Measurements from ENCODE around the gene WLS.
"Not testable (repeated sequence)": the region's sequence is repeated elsewhere in the genome, so short reads cannot be mapped to it uniquely, and the experiment has no call there.

Gene WLS

DNA sequence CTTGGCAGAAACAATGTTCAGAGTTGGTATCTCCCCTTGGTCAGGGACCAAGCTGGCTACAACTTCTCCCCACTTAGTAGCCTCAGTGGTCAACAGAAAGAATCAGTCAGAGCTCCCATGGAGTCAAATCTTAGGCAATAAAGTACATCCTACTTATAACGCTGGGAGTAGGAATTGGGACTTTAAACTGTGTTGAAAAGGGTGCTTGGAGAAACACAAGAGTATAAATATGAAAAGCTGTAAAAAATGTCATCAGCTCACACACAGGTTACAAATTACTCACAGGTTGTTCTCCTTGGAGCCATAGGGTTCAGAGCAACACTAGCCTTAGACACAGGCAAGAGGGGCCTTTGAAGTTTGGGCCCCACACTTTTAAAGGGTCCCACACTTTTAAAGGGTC is 67.4 kb downstream of the WLS start:
- DNase-seq (ENCODE audit: low spot score), result no peak

DNA sequence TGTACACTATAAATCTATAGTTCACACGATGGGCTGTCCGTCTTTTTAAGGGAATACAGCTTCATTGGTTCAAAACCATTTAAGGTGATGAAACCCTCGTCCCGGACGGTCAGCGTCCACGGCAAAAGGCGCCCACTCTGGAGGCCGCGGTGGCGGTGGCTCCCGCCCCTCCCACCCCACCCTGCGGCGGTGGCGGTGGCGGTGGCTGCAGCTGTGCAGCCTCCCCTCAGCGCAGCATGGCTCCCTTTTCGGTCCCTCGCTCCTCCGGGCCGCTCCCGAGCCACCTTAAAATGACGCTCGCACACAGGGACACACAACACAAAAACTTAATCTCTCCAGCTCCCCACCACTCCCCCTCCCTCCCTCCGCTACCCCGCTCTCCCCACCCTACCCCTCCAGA is 69.1 kb downstream of the WLS start:
- no peak for DNase-seq (ENCODE audit: low spot score)

- DNase-seq (ENCODE audit: low spot score), result no peak
These were observed 69.6 kb downstream of the WLS start for GRCh38 chr1:68162761-68163160.

- not testable (repeated sequence) for DNase-seq (ENCODE audit: low spot score)
These were observed 70.7 kb downstream of the WLS start for GRCh38 chr1:68161672-68162071.

DNA sequence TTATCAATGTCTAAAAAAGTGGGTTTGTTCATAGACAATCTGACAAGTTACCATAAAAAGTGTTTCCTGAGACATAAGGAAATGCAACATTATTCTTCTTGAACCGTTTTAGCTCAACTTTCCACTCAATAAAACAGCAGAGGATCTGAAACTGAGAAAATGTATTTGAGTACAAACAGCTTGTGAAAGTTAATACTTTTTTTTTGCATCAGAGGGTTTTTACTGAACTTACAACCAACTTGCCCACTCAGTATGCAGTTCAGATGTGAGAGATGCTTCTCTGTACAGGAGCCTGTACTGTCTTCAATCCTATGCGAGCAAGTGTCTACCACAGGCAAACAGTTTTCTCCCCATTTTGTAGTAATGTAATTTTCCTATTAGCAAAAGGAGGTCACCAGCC is 71.4 kb downstream of the WLS start:
- not testable (repeated sequence) for DNase-seq (ENCODE audit: low spot score)

DNA sequence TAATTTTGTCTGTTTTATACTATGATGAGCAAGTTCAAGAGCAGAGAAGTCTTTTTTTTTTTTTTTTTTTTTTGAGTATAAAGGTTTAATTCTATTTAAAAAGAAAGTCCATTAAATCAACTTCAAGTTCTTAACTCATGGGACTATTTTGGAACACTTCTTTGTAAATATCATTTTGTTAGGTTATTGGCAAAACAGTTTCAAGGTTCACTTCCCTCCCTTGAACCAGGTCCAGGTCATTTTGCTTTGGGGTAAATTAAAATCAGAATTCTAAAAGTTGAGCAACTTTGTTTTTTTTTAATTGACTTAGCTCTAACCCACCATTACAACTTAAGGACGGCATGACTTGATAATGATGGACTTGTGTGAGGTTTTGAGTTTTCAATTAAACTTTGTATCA is 72.3 kb downstream of the WLS start:
- DNase-seq (ENCODE audit: low spot score), result no peak

DNA sequence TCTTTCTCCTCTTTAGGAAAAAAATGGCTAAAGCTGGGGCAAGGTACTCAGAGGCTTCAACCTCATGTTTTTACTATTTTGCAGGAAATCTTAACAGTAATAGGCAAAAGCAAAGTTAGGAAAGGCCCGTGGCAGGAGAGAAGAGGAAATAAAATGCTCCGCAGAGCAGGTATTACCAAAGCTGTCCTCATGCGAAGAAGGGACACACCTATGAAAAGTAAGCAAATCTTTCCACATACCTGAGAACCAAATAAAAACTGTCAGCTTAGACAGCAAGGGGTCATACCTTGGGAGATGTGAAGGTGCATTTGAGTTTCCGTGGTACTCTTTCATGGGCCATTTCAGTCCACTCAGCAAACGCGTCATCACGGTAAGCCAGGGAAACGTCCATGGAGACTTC is 73.5 kb downstream of the WLS start:
- no peak for DNase-seq (ENCODE audit: low spot score)

DNA sequence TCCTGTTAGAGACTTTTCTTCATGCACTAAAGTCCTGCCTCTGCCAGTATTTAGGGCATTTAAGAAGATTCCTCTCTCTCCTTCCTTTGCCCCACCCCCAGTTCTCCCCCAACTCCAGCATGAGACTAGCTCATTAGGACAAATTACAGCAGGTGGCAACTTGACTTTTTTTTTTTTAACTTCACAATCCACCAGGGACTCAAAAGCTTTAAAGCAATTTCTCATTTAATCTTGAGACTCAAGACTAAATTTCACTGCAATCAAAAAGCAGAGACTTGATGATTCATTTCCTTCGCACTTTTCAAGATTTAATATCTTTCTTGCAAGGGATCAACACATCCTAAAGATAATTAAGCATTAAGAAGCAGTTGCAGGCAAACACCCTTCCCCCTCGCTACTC is 74.9 kb downstream of the WLS start:
- no peak for DNase-seq (ENCODE audit: low spot score)

GRCh38 chr1:68151690-68152089 is 80.6 kb downstream of the WLS start:
- DNase-seq (ENCODE audit: low spot score), result no peak

- DNase-seq (ENCODE audit: low spot score), result no peak
These were observed 82.4 kb downstream of the WLS start for GRCh38 chr1:68149907-68150306.

DNA sequence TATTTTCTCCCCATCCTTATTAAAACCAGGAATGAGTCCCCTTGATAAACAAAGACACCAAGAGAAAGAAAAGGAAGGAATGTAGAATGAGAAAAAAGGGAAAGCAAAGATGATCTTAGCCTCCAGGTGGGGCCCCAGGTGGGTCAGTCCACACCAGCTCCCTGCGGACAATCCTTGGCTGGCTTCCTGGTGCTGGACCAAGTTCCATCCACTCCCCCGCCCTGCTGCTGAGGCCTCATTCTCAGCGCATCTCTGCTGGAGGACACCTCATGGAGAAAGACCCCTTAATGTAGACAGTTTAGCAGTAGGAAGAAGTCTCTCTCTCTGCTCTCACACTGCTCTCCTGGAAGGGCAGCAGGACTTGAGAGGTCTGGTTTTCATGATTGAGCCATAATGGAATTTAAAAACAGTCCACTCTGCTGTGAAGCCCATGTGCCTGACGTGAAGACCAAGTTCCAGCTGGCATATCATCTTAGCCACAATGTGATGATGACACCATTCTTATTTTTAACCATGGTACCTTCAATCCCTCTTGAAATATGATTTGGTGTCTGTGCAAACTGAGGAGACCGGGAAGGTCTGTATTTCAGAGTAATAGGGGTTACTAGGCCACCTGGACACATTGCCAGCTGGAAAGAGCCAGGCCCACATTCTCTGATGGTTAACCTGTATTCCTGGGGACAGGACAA is 83.1 kb downstream of the WLS start:
- no peak for DNase-seq (ENCODE audit: low spot score)

- DNase-seq (ENCODE audit: low spot score), result no peak
These were observed 83.7 kb downstream of the WLS start for GRCh38 chr1:68148631-68149030.

GRCh38 chr1:68147534-68148171 is 84.7 kb downstream of the WLS start:
- no peak for DNase-seq (ENCODE audit: low spot score)

- DNase-seq (ENCODE audit: low spot score), result no peak
These were observed 86.8 kb downstream of the WLS start for GRCh38 chr1:68145418-68146126.

- DNase-seq (ENCODE audit: low spot score), result no peak
These were observed 87.5 kb downstream of the WLS start for GRCh38 chr1:68144856-68145255.

DNA sequence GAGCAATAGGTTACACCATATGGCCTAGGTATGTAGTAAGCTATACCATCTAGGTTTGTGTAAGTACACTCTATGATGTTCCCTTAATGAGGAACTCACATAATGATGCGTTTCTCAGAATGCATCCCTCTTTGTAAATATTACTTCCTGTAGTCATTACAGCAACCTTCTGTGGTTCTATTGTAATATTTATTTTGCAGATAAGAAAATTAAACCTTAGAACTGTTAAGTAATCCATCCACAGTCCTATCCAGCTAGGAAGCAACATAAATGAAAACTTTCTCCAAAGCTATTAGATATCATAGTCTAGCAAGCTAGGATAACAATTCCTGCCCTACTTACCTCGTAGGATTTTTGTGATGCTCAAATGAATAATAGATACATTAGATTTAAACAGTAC is 88.7 kb downstream of the WLS start:
- DNase-seq (ENCODE audit: low spot score), result no peak

- DNase-seq (ENCODE audit: low spot score), result no peak
These were observed 89.9 kb downstream of the WLS start for GRCh38 chr1:68142461-68142860.

GRCh38 chr1:68142036-68142435 is 90.3 kb downstream of the WLS start:
- DNase-seq (ENCODE audit: low spot score), result no peak

DNA sequence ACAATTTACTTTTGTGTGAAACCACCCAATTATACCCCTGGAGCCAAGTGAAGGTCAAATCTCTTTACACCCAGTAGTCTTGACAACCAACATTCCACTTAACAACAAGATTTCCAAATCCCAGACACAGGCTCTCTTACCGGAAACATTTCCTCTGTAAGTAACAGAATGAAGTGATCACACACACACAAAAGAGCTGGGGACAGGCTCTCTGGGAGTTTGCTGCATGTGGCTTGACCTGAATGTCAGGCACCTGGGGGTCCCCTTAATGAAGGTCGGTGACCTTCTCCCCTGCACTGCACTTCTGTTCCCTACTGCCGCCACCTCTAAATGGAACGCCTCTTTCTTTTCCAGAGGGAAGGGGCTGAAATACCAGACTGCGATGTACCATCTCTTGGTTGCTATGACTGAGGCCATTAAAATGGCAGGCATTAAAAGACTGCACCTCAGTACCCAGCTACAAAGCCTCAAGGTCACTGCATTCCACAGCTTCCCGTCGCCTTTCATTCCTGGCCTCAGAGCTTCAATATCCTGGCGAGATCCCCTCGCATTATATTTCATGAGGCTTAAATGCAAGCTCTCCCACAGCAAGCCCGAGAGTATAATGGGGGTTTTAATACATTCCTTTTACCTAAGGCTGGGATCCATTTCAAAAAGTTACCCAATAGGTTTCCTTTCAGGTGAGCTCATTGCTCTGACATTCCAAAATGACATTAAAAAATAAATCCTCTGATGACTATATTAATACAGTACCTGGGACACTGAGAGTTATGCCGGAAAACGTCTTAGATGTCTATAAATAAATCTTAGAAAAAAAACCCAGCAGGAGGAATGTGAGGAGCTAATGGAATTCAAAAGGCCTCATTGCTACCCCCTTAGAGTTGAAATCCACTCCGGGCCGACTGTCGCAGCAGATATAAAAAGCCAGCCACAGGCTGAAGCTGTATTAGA is 91.0 kb downstream of the WLS start:
- DNase-seq (ENCODE audit: low spot score), result peak; percentile 24

DNA sequence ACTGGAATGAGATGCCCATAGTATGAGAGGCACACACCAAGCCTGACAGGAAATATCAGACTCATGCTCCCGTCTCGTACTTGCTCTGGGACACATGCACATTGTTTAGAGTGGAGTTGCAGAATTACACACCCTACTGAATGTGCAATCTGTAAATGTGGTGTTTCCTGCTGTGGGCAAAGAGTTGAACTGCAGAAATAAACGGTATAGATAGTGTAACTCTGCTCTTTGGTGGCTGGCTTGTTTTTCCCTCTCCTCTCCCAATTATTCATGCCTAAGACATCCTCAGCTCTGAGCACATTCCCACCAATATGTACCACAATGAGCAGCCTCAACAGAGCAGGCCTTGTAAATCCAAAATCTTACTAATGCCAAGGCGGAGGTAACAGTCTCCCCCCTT is 91.8 kb downstream of the WLS start:
- no peak for DNase-seq (ENCODE audit: low spot score)

DNA sequence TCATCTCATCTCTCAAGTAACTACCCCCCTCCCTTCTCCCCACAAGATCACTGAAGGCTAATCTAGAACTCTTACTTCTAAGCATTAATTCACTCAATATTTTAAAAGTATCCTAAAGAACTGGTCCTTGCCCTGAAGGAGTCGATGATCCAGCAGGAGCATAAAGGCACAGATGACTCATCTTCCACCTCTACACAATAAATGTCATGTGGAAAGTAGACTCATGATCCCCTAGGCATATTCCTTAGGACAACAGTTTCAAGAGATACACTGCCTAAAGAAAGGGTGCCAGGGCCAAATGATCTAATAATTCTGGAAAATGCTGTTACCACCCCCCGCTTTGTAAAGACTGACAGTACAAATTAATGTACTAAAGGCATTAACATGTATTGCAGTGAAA is 96.1 kb downstream of the WLS start:
- DNase-seq (ENCODE audit: low spot score), result no peak

DNA sequence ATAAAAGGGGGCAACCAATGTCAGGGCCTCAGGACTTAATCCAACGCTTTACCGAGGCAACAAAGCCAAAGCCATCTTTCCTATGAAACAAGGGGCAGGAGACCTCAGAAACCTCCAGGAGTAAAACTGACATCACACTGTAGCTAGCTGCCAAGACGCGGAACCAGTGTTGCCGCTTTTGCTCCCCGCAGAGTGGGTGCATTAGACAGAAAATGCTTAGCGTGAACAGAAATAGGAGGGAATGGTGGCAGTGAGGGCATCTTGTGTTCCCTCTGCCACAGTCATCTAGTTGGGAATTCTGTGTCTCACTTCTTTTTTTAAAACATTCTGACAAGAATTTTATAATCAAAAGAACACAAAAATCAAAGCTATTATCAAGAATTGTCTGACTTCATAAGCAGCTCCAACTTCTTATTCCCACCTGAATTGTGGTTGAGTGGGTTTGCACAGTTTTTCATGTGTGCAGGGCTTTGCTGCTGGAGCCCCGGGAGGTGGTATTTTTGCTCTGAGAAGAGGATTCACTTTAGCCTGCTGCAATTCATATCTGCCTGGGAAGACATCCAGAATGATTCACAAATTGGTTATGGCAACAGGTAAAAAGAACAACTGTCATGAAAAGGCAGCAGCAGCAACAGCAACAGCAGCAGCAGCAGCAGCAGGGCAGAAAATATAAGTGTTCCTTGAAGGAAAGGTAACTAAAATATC is 99.7 kb downstream of the WLS start:
- DNase-seq (ENCODE audit: low spot score), result no peak
